GM12878 (cell line): ENCODE measurements around the gene GNAT1.

Source experiments
- CREB1 ChIP-seq: IDR thresholded peaks from 2 replicates; pipeline ENCODE4 v1.6.1; 2012; ENCODE audit warnings: low read depth, mild to moderate bottlenecking, inconsistent platforms
- CTCF ChIP-seq, 3 experiments: IDR thresholded peaks in 2 of 3; conservative IDR thresholded peaks in 1 of 3; 2 replicates each; pipeline ENCODE4 v1.5.1; 2011; ENCODE audit warnings: low read depth in 3 of 3, low read length in 3 of 3, mild to moderate bottlenecking in 3 of 3, control low read depth in 2 of 3, moderate library complexity in 2 of 3, inconsistent platforms in 1 of 3, mixed read lengths in 1 of 3; ENCODE audit not compliant: control insufficient read depth in 2 of 3, insufficient read depth in 1 of 3; ENCODE audit errors: extremely low read depth in 1 of 3
- EED ChIP-seq: sonication (generic); IDR thresholded peaks from 2 replicates; pipeline ENCODE4 v1.6.1; 2016; ENCODE audit warnings: antibody characterized with exemption, low read depth
- EP300 ChIP-seq, 2 experiments: fragments of 150-350 bp in 1 of 2; IDR thresholded peaks; 2 replicates each; pipeline ENCODE4 v1.6.1; 2011 to 2012; ENCODE audit warnings: low read depth in 2 of 2, low read length in 2 of 2, borderline replicate concordance in 1 of 2, improper control_type of control experiment in 1 of 2, inconsistent platforms in 1 of 2; ENCODE audit not compliant: control insufficient read depth in 1 of 2
- EZH2 ChIP-seq: IDR thresholded peaks from 2 replicates; pipeline ENCODE4 v1.6.1; 2012; ENCODE audit warnings: low read depth, mild to moderate bottlenecking, control low read depth, inconsistent platforms, low read length, borderline replicate concordance; ENCODE audit not compliant: control insufficient read depth
- FOXM1 ChIP-seq: IDR thresholded peaks from 2 replicates; pipeline ENCODE4 v1.6.1; 2012; ENCODE audit warnings: low read depth, mild to moderate bottlenecking, inconsistent platforms, low read length, moderate library complexity
- HDGF ChIP-seq: fragments of 450-650 bp; IDR thresholded peaks from 2 replicates; pipeline ENCODE4 v1.6.1; 2016; ENCODE audit warnings: antibody characterized with exemption
- KLF5 ChIP-seq: fragments of 450-650 bp; IDR thresholded peaks from 2 replicates; pipeline ENCODE4 v1.6.1; 2014; ENCODE audit warnings: mild to moderate bottlenecking; ENCODE audit not compliant: partially characterized antibody
- MTA3 ChIP-seq: IDR thresholded peaks from 2 replicates; pipeline ENCODE4 v1.6.1; 2012; ENCODE audit warnings: low read length, inconsistent platforms, borderline replicate concordance
- PBX3 ChIP-seq: IDR thresholded peaks from 2 replicates; pipeline ENCODE4 v1.6.1; 2011; ENCODE audit warnings: mild to moderate bottlenecking, low read depth, low read length, moderate library complexity; ENCODE audit not compliant: insufficient replicate concordance
- POLR2A ChIP-seq: IDR thresholded peaks from 2 replicates; pipeline ENCODE4 v1.6.1; 2011; ENCODE audit warnings: low read depth, mild to moderate bottlenecking, low read length
- POLR2AphosphoS5 ChIP-seq: IDR thresholded peaks from 2 replicates; pipeline ENCODE4 v1.6.1; 2011; ENCODE audit warnings: mild to moderate bottlenecking, low read length, inconsistent platforms
- ZBTB33 ChIP-seq: fragments of 450-650 bp; IDR thresholded peaks from 2 replicates; pipeline ENCODE4 v1.6.1; 2017; ENCODE audit warnings: mild to moderate bottlenecking
- ZNF217 ChIP-seq: fragments of 450-650 bp; IDR thresholded peaks from 2 replicates; pipeline ENCODE4 v1.6.1; 2017; ENCODE audit warnings: antibody characterized with exemption, mild to moderate bottlenecking

GRCh38 chr3:50235716-50236483 is 44.5 kb downstream of the GNAT1 start, which contains the start of gene GNAI2:
- no peak for TF ChIP-seq EED
- TF ChIP-seq CTCF (IDR thresholded peaks at IDR 0.05 in 2 of 3, conservative IDR thresholded peaks at IDR 0.05 in 1 of 3; ENCODE audit: control insufficient read depth in 2 of 3, extremely low read depth in 1 of 3, insufficient read depth in 1 of 3, low read depth in 3 of 3, low read length in 3 of 3) = no peak
- TF ChIP-seq POLR2A = peak; percentile 94
- TF ChIP-seq EP300 (IDR thresholded peaks at IDR 0.05; ENCODE audit: borderline replicate concordance in 1 of 2, control insufficient read depth in 1 of 2, low read depth in 2 of 2, low read length in 2 of 2) = no peak
- TF ChIP-seq ZNF217 = peak; percentile 26; the same call in 1 of the 2 replicates
- TF ChIP-seq EZH2 = no peak
- no peak for TF ChIP-seq ZBTB33
- TF ChIP-seq HDGF = peak; percentile 93
- TF ChIP-seq KLF5 = peak; percentile 55
- TF ChIP-seq CREB1 = 0 out of 2 replicates have a peak, but pooled peaks have one; percentile 35
- no peak for TF ChIP-seq FOXM1
- no peak for TF ChIP-seq PBX3
- TF ChIP-seq POLR2AphosphoS5 = peak; percentile 91
- no peak for TF ChIP-seq MTA3
